H9 (cell line): ENCODE data around the gene CD53. TPM values are rescaled to one million over a fixed set of nuclear protein-coding genes. Genes with fewer than 3 reads are reported as not detected.
A peak's percentile ranks its signal among the peaks of the same experiment; 100 is the strongest.

ENCODE experiments used
- DNase-seq: peaks from one replicate; pipeline ENCODE4 v3.0.0-alpha.2; 2017
- H2AFZ ChIP-seq: one replicate; pipeline ENCODE4 v1.6.1; 2013; ENCODE audit warnings: mild to moderate bottlenecking, low read length, control low read depth, moderate library complexity
- H2AK5ac ChIP-seq: 2 replicates; pipeline ENCODE4 v1.6.1; 2013; ENCODE audit warnings: low read length, control low read depth, mixed read lengths; ENCODE audit not compliant: insufficient read length
- H2BK120ac ChIP-seq: one replicate; pipeline ENCODE4 v1.6.1; 2013; ENCODE audit warnings: low read depth, mild to moderate bottlenecking, low read length, control low read depth, inconsistent platforms; ENCODE audit not compliant: poor library complexity, severe bottlenecking
- H2BK12ac ChIP-seq: 2 replicates; pipeline ENCODE4 v1.6.1; 2013; ENCODE audit warnings: low read length, control low read depth, mixed read lengths, low read depth; ENCODE audit not compliant: insufficient read length
- H2BK15ac ChIP-seq: 2 replicates; pipeline ENCODE4 v1.6.1; 2013; ENCODE audit warnings: low read depth, low read length, control low read depth
- H2BK20ac ChIP-seq: one replicate; pipeline ENCODE4 v1.6.1; 2013; ENCODE audit warnings: low read depth, mild to moderate bottlenecking, low read length, control low read depth, inconsistent platforms; ENCODE audit not compliant: poor library complexity, severe bottlenecking
- H2BK5ac ChIP-seq: 2 replicates; pipeline ENCODE4 v1.6.1; 2013; ENCODE audit warnings: low read length, control low read depth, mixed read lengths; ENCODE audit not compliant: insufficient read length
- H3K14ac ChIP-seq: 2 replicates; pipeline ENCODE4 v1.6.1; 2013; ENCODE audit warnings: low read length, control low read depth; ENCODE audit not compliant: insufficient read depth
- H3K18ac ChIP-seq: 2 replicates; pipeline ENCODE4 v1.6.1; 2013; ENCODE audit warnings: low read depth, mild to moderate bottlenecking, mixed read lengths, low read length, control low read depth; ENCODE audit not compliant: insufficient read length
- H3K23ac ChIP-seq: 2 replicates; pipeline ENCODE4 v1.6.1; 2013; ENCODE audit warnings: low read length, control low read depth, mixed read lengths, low read depth; ENCODE audit not compliant: insufficient read length
- H3K23me2 ChIP-seq: 2 replicates; pipeline ENCODE4 v1.6.1; 2013; ENCODE audit warnings: low read depth, mild to moderate bottlenecking, mixed read lengths, low read length, control low read depth; ENCODE audit not compliant: insufficient read length, poor library complexity, severe bottlenecking
- H3K27ac ChIP-seq: 2 replicates; pipeline ENCODE4 v1.5.1; 2013; ENCODE audit warnings: low read length, control low read depth, mixed read lengths, low read depth; ENCODE audit not compliant: insufficient read length
- H3K27me3 ChIP-seq: 2 replicates; pipeline ENCODE4 v1.6.1; 2013; ENCODE audit warnings: low read length, control low read depth, inconsistent platforms; ENCODE audit not compliant: insufficient read depth
- H3K4ac ChIP-seq: 2 replicates; pipeline ENCODE4 v1.6.1; 2013; ENCODE audit warnings: low read depth, mild to moderate bottlenecking, control low read depth, inconsistent platforms, low read length, moderate library complexity
- H3K4me1 ChIP-seq: 2 replicates; pipeline ENCODE4 v1.6.1; 2013; ENCODE audit warnings: low read length, control low read depth, inconsistent platforms; ENCODE audit not compliant: insufficient read depth
- H3K4me2 ChIP-seq: 2 replicates; pipeline ENCODE4 v1.6.1; 2013; ENCODE audit warnings: low read length, control low read depth, mixed read lengths; ENCODE audit not compliant: insufficient read length, insufficient read depth
- H3K56ac ChIP-seq: 2 replicates; pipeline ENCODE4 v1.6.1; 2013; ENCODE audit warnings: low read depth, mild to moderate bottlenecking, mixed read lengths, low read length, control low read depth; ENCODE audit not compliant: insufficient read length
- H3K79me1 ChIP-seq: 2 replicates; pipeline ENCODE4 v1.6.1; 2013; ENCODE audit warnings: low read depth, mild to moderate bottlenecking, moderate library complexity, low read length, control low read depth, inconsistent platforms; ENCODE audit not compliant: insufficient read depth, poor library complexity, severe bottlenecking
- H3K79me2 ChIP-seq: 2 replicates; pipeline ENCODE4 v1.6.1; 2013; ENCODE audit warnings: low read length, control low read depth, inconsistent platforms; ENCODE audit not compliant: insufficient read depth
- H3K9ac ChIP-seq: 2 replicates; pipeline ENCODE4 v1.6.1; 2013; ENCODE audit warnings: low read length, control low read depth, mixed read lengths; ENCODE audit not compliant: insufficient read length; ENCODE audit errors: extremely low read depth
- H3K9me3 ChIP-seq: one replicate; pipeline ENCODE4 v1.6.1; 2013; ENCODE audit warnings: low read depth, low read length, inconsistent platforms; ENCODE audit not compliant: control insufficient read depth
- H3T11ph ChIP-seq: one replicate; pipeline ENCODE4 v1.6.1; 2013; ENCODE audit warnings: mild to moderate bottlenecking, low read length, control low read depth, inconsistent platforms
- H4K20me1 ChIP-seq: one replicate; pipeline ENCODE4 v1.6.1; 2013; ENCODE audit not compliant: control insufficient read depth, insufficient read length, insufficient read depth
- H4K5ac ChIP-seq: 2 replicates; pipeline ENCODE4 v1.6.1; 2013; ENCODE audit warnings: low read depth, mild to moderate bottlenecking, mixed read lengths, low read length, control low read depth; ENCODE audit not compliant: insufficient read length
- H4K8ac ChIP-seq: replicated peaks from 2 replicates; pipeline ENCODE4 v1.6.1; 2013; ENCODE audit warnings: low read length, control low read depth, mixed read lengths, low read depth; ENCODE audit not compliant: insufficient read length
- H4K91ac ChIP-seq: 2 replicates; pipeline ENCODE4 v1.6.1; 2013; ENCODE audit warnings: low read depth, mild to moderate bottlenecking, moderate library complexity, mixed read lengths, low read length, control low read depth; ENCODE audit not compliant: insufficient read length
- H3K27ac Mint-ChIP-seq, 3 experiments: 2 replicates in 2 of 3; 3 replicates in 1 of 3; pipeline ENCODE4 v1.8.0; 2020 to 2021; ENCODE audit warnings: mixed read lengths in 3 of 3, mild to moderate bottlenecking in 1 of 3, moderate library complexity in 1 of 3
- H3K27me3 Mint-ChIP-seq: 2 replicates; pipeline ENCODE4 v1.8.0; 2021; ENCODE audit warnings: low read depth, mild to moderate bottlenecking, moderate library complexity, mixed read lengths
- H3K36me3 Mint-ChIP-seq, 3 experiments: 2 replicates in 2 of 3; 3 replicates in 1 of 3; pipeline ENCODE4 v1.8.0; 2020 to 2021; ENCODE audit warnings: low read depth in 3 of 3, mixed read lengths in 3 of 3; ENCODE audit not compliant: insufficient read depth in 1 of 3
- H3K4me1 Mint-ChIP-seq, 2 experiments: 2 replicates each; pipeline ENCODE4 v1.8.0; 2020; ENCODE audit warnings: mixed read lengths in 2 of 2
- H3K4me3 Mint-ChIP-seq, 2 experiments: 2 replicates in 1 of 2; 3 replicates in 1 of 2; pipeline ENCODE4 v1.8.0; 2020 to 2021; ENCODE audit warnings: mild to moderate bottlenecking in 2 of 2, mixed read lengths in 2 of 2, moderate library complexity in 1 of 2
- H3K9me3 Mint-ChIP-seq, 2 experiments: 2 replicates in 1 of 2; 3 replicates in 1 of 2; pipeline ENCODE4 v1.8.0; 2020; ENCODE audit warnings: mild to moderate bottlenecking in 2 of 2, mixed read lengths in 2 of 2, moderate library complexity in 1 of 2
- WGBS: extraction: QIAGEN DNeasy Blood & Tissue Kit; methylation state at CpG from one replicate; pipeline ENCODE4 v1.1.7; 2013; ENCODE audit warnings: missing lambda C conversion rate, low lambda C conversion rate, mixed read lengths; ENCODE audit not compliant: insufficient read length; ENCODE audit errors: extremely low coverage; 5-methylcytosine and 5-hydroxymethylcytosine counted together
- total RNA-seq: library from RNA; stranded (reverse); gene quantifications from 2 replicates; pipeline ENCODE4 v1.2.1, GENCODE V29; 2021
- TF ChIP-seq, protein P1 (sequence below): fragments of 200-600 bp; sonication (generic); conservative IDR thresholded peaks from 3 replicates; pipeline ENCODE4 v1.8.0; 2021; ENCODE audit warnings: antibody characterized with exemption, mild to moderate bottlenecking

CD53 gene
- total RNA-seq, 1 experiment from 2014 or later, result 0.15 TPM

DNA sequence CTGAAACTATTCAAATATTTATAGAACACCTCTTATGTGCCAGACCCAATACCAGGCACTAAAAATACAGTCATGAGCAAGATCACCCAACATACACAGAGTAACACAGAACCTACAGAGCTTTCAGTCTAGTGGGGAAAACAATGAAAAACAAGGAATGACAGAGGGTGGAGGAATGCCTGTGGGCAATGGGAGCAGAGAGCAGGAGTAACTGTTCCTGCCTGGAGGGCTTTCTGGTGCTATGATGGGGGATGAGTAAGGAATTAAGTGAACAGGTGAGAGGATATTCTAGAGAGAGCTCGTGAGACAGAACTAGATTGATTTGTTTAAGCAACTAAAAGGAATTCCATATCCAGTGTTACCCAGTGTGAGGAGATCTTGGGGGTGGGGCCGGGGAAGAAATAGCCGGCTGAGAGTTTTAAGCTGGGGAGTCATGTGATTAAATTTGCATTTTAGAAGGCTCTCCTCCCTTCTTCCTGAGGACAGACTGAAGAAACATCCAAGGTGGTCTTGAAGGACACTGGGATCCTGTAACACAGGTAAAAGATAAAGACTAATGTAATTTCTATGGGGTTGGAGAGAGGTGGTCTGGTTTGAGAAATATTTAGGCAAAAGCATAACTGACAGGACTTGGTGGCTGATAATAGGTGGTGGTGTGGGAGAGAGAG lies 2.1 kb upstream of the CD53 start:
- no peak overlapping the region for H3K14ac ChIP-seq
- Mint-ChIP-seq H3K4me1 (peaks cover 9 to 10% of the 10 kb centered on the region in 2 experiments), H3K27me3 (peaks cover 4% of the 10 kb centered on the region; the same call in 1 of the 2 replicates), H3K27ac (peak overlapping the region in 2 of 3 experiments; percentile 1 to 54; a peak in 1 of 7 replicates), H3K9me3 (peaks cover 25 to 47% of the 10 kb centered on the region in 2 experiments), H3K36me3 (no peaks in the 10 kb centered on the region), H3K4me3 (no peak overlapping the region)
- DNase-seq, result no peak
- no CpG with 5 or more reads among the region's 3 CpGs for WGBS
- H2BK120ac ChIP-seq, result no peak overlapping the region
- H4K20me1 ChIP-seq, result no peaks in the 10 kb centered on the region
- H2BK12ac ChIP-seq, result no peak overlapping the region
- H3K9ac ChIP-seq, result no peak overlapping the region
- no peak overlapping the region for H3K27ac ChIP-seq
- H3K9me3 ChIP-seq, result no peaks in the 10 kb centered on the region
- no peaks in the 10 kb centered on the region for H3K79me2 ChIP-seq
- H3K23ac ChIP-seq, result no peak overlapping the region
- no peak overlapping the region for H3T11ph ChIP-seq
- H4K5ac ChIP-seq, result no peak overlapping the region
- H4K91ac ChIP-seq, result no peak overlapping the region
- no peak overlapping the region for H3K4me2 ChIP-seq
- H2AFZ ChIP-seq, result no peak overlapping the region
- no peak overlapping the region for H2BK5ac ChIP-seq
- TF ChIP-seq, protein P1, sequence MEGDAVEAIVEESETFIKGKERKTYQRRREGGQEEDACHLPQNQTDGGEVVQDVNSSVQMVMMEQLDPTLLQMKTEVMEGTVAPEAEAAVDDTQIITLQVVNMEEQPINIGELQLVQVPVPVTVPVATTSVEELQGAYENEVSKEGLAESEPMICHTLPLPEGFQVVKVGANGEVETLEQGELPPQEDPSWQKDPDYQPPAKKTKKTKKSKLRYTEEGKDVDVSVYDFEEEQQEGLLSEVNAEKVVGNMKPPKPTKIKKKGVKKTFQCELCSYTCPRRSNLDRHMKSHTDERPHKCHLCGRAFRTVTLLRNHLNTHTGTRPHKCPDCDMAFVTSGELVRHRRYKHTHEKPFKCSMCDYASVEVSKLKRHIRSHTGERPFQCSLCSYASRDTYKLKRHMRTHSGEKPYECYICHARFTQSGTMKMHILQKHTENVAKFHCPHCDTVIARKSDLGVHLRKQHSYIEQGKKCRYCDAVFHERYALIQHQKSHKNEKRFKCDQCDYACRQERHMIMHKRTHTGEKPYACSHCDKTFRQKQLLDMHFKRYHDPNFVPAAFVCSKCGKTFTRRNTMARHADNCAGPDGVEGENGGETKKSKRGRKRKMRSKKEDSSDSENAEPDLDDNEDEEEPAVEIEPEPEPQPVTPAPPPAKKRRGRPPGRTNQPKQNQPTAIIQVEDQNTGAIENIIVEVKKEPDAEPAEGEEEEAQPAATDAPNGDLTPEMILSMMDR, result no peak
- H2AK5ac ChIP-seq, result no peak overlapping the region
- no peak overlapping the region for H3K56ac ChIP-seq
- peaks cover 2% of the 10 kb centered on the region; the same call in 1 of the 2 replicates for H3K4me1 ChIP-seq
- no peak overlapping the region for H4K8ac ChIP-seq
- H3K4ac ChIP-seq, result no peak overlapping the region
- no peaks in the 10 kb centered on the region for H3K27me3 ChIP-seq
- H3K79me1 ChIP-seq, result no peaks in the 10 kb centered on the region
- no peak overlapping the region for H2BK20ac ChIP-seq
- no peak overlapping the region for H3K18ac ChIP-seq
- no peaks in the 10 kb centered on the region for H3K23me2 ChIP-seq
- no peak overlapping the region for H2BK15ac ChIP-seq
